ENCODE data around the gene FLNB. TPM values are rescaled to one million over a fixed set of nuclear protein-coding genes. Genes with fewer than 3 reads are reported as not detected.

FLNB gene
- total RNA-seq, 1 experiment from 2014 or later, result 83.4 TPM

- WGBS (ENCODE audit: extremely low coverage, insufficient read length, low lambda C conversion rate), result no CpG with 5 or more reads among the region's 6 CpGs
- Mint-ChIP-seq H3K36me3 (ENCODE audit: insufficient read depth in 1 of 3, low read depth in 3 of 3) (no peaks in the 10 kb centered on the region; a peak in 2 of 7 replicates), H3K4me1 (peaks cover 49 to 56% of the 10 kb centered on the region in 2 experiments), H3K27me3 (ENCODE audit: low read depth) (no peaks in the 10 kb centered on the region), H3K4me3 (peak overlapping the region in 1 of 2 experiments; percentile 5; a peak in 2 of 5 replicates), H3K27ac (peak overlapping the region; percentile 10 to 66 (median 65)), H3K9me3 (no peaks in the 10 kb centered on the region)
- Histone ChIP-seq H3K4me2 (ENCODE audit: insufficient read depth, insufficient read length, low read length) (peak overlapping the region; percentile 52), H2BK5ac (ENCODE audit: insufficient read length, low read length) (no peak overlapping the region), H3K9ac (ENCODE audit: extremely low read depth, insufficient read length, low read length) (no peak overlapping the region), H3K56ac (ENCODE audit: insufficient read length, low read depth, low read length) (no peak overlapping the region), H4K91ac (ENCODE audit: insufficient read length, low read depth, low read length) (no peak overlapping the region), H3K14ac (ENCODE audit: insufficient read depth, low read length) (no peak overlapping the region), H2BK120ac (ENCODE audit: low read depth, low read length, poor library complexity, severe bottlenecking) (peak overlapping the region; percentile 19), H3K27me3 (ENCODE audit: insufficient read depth, low read length) (no peaks in the 10 kb centered on the region), H3K4me1 (ENCODE audit: insufficient read depth, low read length) (peaks cover 32% of the 10 kb centered on the region; the same call in 1 of the 2 replicates), H2BK12ac (ENCODE audit: insufficient read length, low read depth, low read length) (no peak overlapping the region), H2BK15ac (ENCODE audit: low read depth, low read length) (no peak overlapping the region), H4K8ac (replicated peaks; ENCODE audit: insufficient read length, low read depth, low read length) (no peak overlapping the region), H3K79me1 (ENCODE audit: insufficient read depth, low read depth, low read length, poor library complexity, severe bottlenecking) (peaks cover 9% of the 10 kb centered on the region), H4K5ac (ENCODE audit: insufficient read length, low read depth, low read length) (no peak overlapping the region), H2BK20ac (ENCODE audit: low read depth, low read length, poor library complexity, severe bottlenecking) (no peak overlapping the region), H3K18ac (ENCODE audit: insufficient read length, low read depth, low read length) (no peak overlapping the region), H3K27ac (ENCODE audit: insufficient read length, low read depth, low read length) (peak overlapping the region; percentile 58), H3K9me3 (ENCODE audit: control insufficient read depth, low read depth, low read length) (no peaks in the 10 kb centered on the region), H3K23ac (ENCODE audit: insufficient read length, low read depth, low read length) (no peak overlapping the region), H4K20me1 (ENCODE audit: control insufficient read depth, insufficient read depth, insufficient read length) (no peaks in the 10 kb centered on the region), H3K4ac (ENCODE audit: low read depth, low read length) (no peak overlapping the region), H3T11ph (ENCODE audit: low read length) (no peak overlapping the region), H3K79me2 (ENCODE audit: insufficient read depth, low read length) (peaks cover 26% of the 10 kb centered on the region; the same call in 1 of the 2 replicates), H2AFZ (ENCODE audit: low read length) (no peak overlapping the region), H2AK5ac (ENCODE audit: insufficient read length, low read length) (no peak overlapping the region), H3K23me2 (ENCODE audit: insufficient read length, low read depth, low read length, poor library complexity, severe bottlenecking) (no peaks in the 10 kb centered on the region)
- no peak for DNase-seq
- TF ChIP-seq CTCF (conservative IDR thresholded peaks at IDR 0.05), result no peak
Observed at GRCh38 chr3:58027704-58028317, 19.6 kb downstream of the FLNB start.

All from H9 (cell line).